ELR (cell line): ENCODE data around the gene DEPDC1B.
"Not testable (repeated sequence)": the region's sequence is repeated elsewhere in the genome, so short reads cannot be mapped to it uniquely, and the experiment has no call there.

Experiments
- DNase-seq: peaks from one replicate; pipeline ENCODE4 v3.0.0-alpha.2; 2015; ENCODE audit warnings: low read depth

The DEPDC1B gene

GRCh38 chr5:60584304-60584703 is 115.7 kb downstream of the DEPDC1B start:
- DNase-seq, result no peak

GRCh38 chr5:60583616-60584015 is 116.3 kb downstream of the DEPDC1B start:
- no peak for DNase-seq

DNA sequence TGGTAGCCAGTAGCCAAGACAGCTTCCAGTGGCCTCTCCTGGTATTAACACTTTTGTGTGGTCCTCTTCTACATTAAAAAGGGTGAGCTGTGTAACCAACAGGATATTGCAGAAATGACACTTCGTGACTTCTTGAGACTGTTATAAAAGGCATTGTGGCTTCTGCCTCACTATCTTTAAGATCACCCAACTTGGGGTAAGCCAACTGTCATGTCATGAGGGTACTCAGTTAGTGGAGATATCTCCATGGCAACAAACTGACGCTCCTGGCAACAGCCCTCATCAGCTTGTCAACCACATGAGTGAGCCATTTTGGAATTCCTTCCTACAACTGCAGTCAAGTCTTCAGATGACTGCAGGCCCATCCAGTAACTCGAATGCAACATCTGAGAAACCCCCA is 121.7 kb downstream of the DEPDC1B start:
- no peak for DNase-seq

DNA sequence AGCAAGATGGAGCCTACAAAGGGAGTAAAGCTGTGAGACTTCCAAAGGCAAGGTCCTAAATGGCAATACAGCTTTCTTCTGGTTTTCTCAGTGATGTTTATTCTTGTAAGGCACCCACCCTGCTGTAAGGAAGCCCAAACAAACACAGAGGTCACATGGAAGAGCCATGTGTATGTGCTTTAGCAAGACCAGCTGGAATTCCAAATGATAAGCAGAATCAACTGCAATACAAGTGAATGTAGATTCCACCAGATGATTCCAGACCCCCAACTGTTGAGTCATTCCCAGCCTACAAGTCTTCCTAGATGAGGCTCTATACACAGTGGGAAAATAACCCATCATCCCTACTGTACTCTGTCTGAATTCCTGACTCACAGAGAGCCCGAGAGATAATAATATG is 122.8 kb downstream of the DEPDC1B start:
- DNase-seq, result no peak

DNA sequence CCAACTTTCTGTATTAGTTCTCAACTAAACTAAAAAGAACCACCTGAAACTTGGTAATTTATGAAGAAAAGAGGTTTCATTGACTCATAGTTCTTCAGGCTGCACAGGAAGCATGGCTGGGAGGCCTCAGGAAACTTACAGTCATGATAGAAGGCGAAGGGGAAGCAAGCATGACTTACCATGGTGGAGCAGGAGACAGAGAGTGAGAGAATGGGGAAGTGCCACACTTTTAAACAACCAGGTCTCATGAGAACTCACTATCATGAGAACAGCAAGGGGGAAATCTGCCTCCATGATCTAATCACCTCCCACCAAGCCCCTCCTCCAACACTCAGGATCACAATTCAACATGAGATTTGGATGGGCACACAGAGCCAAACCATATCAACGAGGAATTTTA is 123.5 kb downstream of the DEPDC1B start:
- DNase-seq, result no peak

- no peak for DNase-seq
Measured at GRCh38 chr5:60568646-60569045, 131.3 kb downstream of the DEPDC1B start.

GRCh38 chr5:60563696-60564324 is 136.2 kb downstream of the DEPDC1B start:
- no peak for DNase-seq

GRCh38 chr5:60553291-60553690 is 146.7 kb downstream of the DEPDC1B start:
- DNase-seq, result not testable (repeated sequence)

DNA sequence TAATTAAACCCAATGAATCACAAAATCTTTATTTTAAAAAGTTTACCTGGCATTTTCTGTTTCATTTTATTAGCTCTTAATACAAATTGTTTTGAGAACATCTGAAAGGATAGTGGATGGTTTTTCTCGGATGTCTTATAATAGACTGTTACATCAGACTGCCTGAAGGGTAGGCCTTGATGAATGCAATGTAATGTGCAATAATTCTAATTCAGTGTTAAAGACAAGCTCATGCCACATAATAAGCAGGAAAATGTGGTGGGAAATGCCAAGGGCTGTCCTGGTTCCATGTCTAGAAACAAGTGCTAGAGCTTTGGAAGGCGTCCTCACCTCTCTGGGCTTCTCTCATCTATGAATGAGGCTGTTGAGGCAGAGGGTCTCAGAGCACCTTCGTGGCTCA is 148.1 kb downstream of the DEPDC1B start:
- no peak for DNase-seq

DNA sequence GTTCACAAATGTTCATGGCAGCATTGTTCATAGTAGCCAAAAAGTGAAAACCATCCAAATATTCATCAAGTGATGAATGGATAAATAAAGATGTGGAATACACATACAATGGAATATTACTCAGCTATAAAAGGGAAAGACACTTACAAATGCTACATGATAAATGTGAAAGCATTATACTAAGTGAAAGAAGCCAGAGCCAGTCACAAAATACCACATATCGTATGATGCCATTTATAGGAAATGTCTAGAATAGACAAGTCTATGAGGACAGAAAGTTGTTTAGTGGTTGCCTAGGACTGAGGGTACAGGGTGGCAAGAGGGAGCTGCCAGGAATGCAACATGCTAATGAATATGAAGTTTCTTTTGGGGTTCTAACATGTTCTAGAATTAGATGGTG is 148.7 kb downstream of the DEPDC1B start:
- no peak for DNase-seq

GRCh38 chr5:60550311-60550710 is 149.7 kb downstream of the DEPDC1B start:
- DNase-seq, result no peak

DNA sequence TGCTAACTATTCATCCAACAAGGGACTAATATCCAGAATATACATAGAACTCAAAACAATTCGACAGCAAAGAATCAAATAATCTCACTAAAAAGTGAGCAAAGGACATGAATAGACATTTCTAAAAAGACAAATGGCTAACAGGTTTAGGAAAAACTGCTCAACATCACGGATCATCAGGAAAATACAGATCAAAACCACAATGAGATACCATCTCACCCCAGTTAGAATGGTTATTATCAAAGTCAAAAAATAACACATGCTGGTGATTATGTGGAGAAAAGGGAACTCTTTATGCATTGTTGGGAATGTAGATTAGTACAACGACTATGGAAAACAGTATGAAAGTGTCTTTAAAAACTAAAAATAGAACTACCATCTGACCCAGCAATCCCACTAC is 150.1 kb downstream of the DEPDC1B start:
- DNase-seq, result no peak
